K562 (cell line): ENCODE results near the gene DCDC2. TPM values are rescaled to one million over a fixed set of nuclear protein-coding genes. Genes with fewer than 3 reads are reported as not detected.

Source experiments
- BRCA1 ChIP-seq, 2 experiments: fragments of 450-650 bp in 1 of 2; sonication (generic) in 1 of 2; formaldehyde crosslinking in 1 of 2; IDR thresholded peaks; 2 replicates each; pipeline versions ENCODE4 v1.5.0 to v1.6.1; 2017 to 2020; ENCODE audit warnings: mild to moderate bottlenecking in 1 of 2, missing genetic modification reagents in 1 of 2
- CEBPB ChIP-seq: fragments of 450-650 bp; IDR thresholded peaks from 2 replicates; pipeline ENCODE4 v1.6.1; 2016; ENCODE audit warnings: missing genetic modification characterization, missing compliant biosample characterization
- CREB1 ChIP-seq, 2 experiments: sonication (generic) in 1 of 2; formaldehyde crosslinking in 1 of 2; IDR thresholded peaks; 2 replicates each; pipeline versions ENCODE4 v1.6.1 to v1.8.0; 2012 to 2022; ENCODE audit warnings: inconsistent platforms in 1 of 2, mild to moderate bottlenecking in 1 of 2, missing genetic modification reagents in 1 of 2, moderate library complexity in 1 of 2
- EWSR1 ChIP-seq: fragments of 450-650 bp; IDR thresholded peaks from 2 replicates; pipeline ENCODE4 v1.6.1; 2018; ENCODE audit warnings: borderline replicate concordance, mild to moderate bottlenecking, low read depth, moderate library complexity; ENCODE audit not compliant: partially characterized antibody
- HNRNPH1 ChIP-seq: fragments of 200-400 bp; formaldehyde crosslinking; optimal IDR thresholded peaks from 2 replicates; pipeline ENCODE3; 2017; ENCODE audit warnings: low read depth, mild to moderate bottlenecking, low read length, moderate library complexity
- NFRKB ChIP-seq: fragments of 450-650 bp; IDR thresholded peaks from 2 replicates; pipeline ENCODE4 v1.6.1; 2016; ENCODE audit warnings: low read depth
- PTBP1 ChIP-seq: fragments of 200-400 bp; formaldehyde crosslinking; IDR thresholded peaks from 2 replicates; pipeline ENCODE4 v1.6.1; 2017; ENCODE audit warnings: low read depth, low read length
- TBL1XR1 ChIP-seq, 2 experiments: IDR thresholded peaks; 2 replicates each; pipeline ENCODE4 v1.6.1; 2012; ENCODE audit warnings: improper control_type of control experiment in 2 of 2, low read length in 2 of 2, mild to moderate bottlenecking in 1 of 2
- ZNF134 ChIP-seq: fragments of 250-450 bp; sonication (Bioruptor Pico); conservative IDR thresholded peaks from 2 replicates; pipeline ENCODE4 v1.4.0; 2020
- ZNF561 ChIP-seq: fragments of 450-650 bp; formaldehyde crosslinking; conservative IDR thresholded peaks from 2 replicates; pipeline ENCODE4 v1.4.0; 2020; ENCODE audit warnings: mild to moderate bottlenecking, moderate library complexity
- ZNF830 ChIP-seq: fragments of 250-450 bp; sonication (Bioruptor Pico); IDR thresholded peaks from 2 replicates; pipeline ENCODE4 v1.5.0; 2021; ENCODE audit warnings: mild to moderate bottlenecking
- polyA plus RNA-seq, 8 experiments: library from polyadenylated mRNA; depleted of rRNA in 4 of 8; stranded (reverse) in 5 of 8; unstranded in 3 of 8; fragments of >200 nt; fragmentation: Nextera tagmentation in 2 of 8; fragmentation: Illumina TruSeq in 1 of 8; extraction: Ambion mirVana in 2 of 8; extraction: Trizol in 1 of 8; gene quantifications; 2 replicates each; pipeline versions ENCODE4 v1.2.1 to v1.2.3, GENCODE V29; 2011 to 2014; ENCODE audit warnings: inconsistent platforms in 1 of 8, missing spikeins in 1 of 8
- total RNA-seq, 7 experiments: library from RNA; depleted of rRNA in 6 of 7; stranded (reverse); fragments of >200 nt in 6 of 7; fragmentation: Illumina TruSeq in 2 of 7; extraction: Trizol in 2 of 7; gene quantifications; 2 replicates each; pipeline versions ENCODE4 v1.2.1 to v1.2.3, GENCODE V29; 2011 to 2021; ENCODE audit warnings: low replicate concordance in 1 of 7
- TF ChIP-seq, protein P1 (sequence below), 3 experiments: IDR thresholded peaks in 2 of 3; conservative IDR thresholded peaks in 1 of 3; 2 replicates each; pipeline ENCODE4 v1.5.1; 2011 to 2012; ENCODE audit warnings: low read length in 3 of 3, mild to moderate bottlenecking in 3 of 3, control low read depth in 2 of 3, improper control_type of control experiment in 1 of 3, inconsistent platforms in 1 of 3, low read depth in 1 of 3, mixed read lengths in 1 of 3, moderate library complexity in 1 of 3; ENCODE audit not compliant: insufficient read depth in 2 of 3
- TF ChIP-seq, protein P2 (sequence below): fragments of 450-650 bp; IDR thresholded peaks from 2 replicates; pipeline ENCODE4 v1.6.1; 2014; ENCODE audit warnings: low read depth, mild to moderate bottlenecking, moderate library complexity, borderline replicate concordance
- TF ChIP-seq, protein P3 (sequence below): fragments of 450-650 bp; formaldehyde crosslinking; IDR thresholded peaks from 2 replicates; pipeline ENCODE4 v1.4.0; 2020; ENCODE audit warnings: mild to moderate bottlenecking, mixed read lengths
- TF ChIP-seq, protein P4 (sequence below): sonication (generic); formaldehyde crosslinking; IDR thresholded peaks from 2 replicates; pipeline ENCODE4 v1.8.1; 2023; ENCODE audit warnings: missing genetic modification reagents, mild to moderate bottlenecking, borderline replicate concordance

The DCDC2 gene
- total and polyA plus RNA-seq, 9 of the 15 experiments (the other 6 are each of a cell fraction or from before 2014, with no cell fraction given): 0.04 TPM; not detected in 8

DNA sequence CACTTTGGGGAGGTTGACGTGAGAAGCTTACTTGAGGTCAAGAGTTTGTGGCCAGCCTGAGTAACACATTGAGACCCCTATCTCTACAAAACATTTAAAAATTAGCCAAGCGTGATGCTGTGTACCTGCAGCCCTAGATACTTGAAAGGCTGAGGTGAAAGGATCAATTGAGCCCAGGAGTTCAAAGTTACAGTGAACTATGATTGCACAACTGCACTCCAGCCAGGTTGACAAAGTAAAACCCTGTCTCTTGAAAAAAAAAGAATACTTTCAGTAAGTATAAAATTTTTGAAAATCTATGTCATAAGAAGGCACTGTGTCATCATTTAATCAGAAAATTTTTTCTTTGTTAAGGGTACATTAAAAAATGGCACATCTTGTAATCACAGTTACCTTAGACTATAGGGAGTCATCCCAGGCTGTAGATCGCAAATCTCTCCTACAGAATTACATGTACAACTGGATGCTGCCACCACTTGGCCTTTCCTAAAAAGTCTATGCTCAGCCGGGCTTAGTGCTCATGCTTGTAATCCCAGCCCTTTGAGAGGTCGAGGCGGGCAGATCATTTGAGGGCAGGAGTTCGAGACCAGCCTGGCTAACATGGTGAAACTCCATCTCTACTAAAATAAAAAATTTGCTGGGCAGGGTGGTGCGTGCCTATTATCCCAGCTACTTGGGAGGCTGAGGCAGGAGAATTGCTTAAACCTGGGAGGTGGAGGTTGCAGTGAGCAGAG, 27.8 kb upstream of the DCDC2 start (continued):
- TF ChIP-seq, protein P1, sequence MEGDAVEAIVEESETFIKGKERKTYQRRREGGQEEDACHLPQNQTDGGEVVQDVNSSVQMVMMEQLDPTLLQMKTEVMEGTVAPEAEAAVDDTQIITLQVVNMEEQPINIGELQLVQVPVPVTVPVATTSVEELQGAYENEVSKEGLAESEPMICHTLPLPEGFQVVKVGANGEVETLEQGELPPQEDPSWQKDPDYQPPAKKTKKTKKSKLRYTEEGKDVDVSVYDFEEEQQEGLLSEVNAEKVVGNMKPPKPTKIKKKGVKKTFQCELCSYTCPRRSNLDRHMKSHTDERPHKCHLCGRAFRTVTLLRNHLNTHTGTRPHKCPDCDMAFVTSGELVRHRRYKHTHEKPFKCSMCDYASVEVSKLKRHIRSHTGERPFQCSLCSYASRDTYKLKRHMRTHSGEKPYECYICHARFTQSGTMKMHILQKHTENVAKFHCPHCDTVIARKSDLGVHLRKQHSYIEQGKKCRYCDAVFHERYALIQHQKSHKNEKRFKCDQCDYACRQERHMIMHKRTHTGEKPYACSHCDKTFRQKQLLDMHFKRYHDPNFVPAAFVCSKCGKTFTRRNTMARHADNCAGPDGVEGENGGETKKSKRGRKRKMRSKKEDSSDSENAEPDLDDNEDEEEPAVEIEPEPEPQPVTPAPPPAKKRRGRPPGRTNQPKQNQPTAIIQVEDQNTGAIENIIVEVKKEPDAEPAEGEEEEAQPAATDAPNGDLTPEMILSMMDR (IDR thresholded peaks at IDR 0.05 in 2 of 3, conservative IDR thresholded peaks at IDR 0.05 in 1 of 3; ENCODE audit: insufficient read depth in 2 of 3, low read depth in 1 of 3, low read length in 3 of 3): 0 out of 6 replicates have a peak, but pooled peaks of 1 of the 3 experiments have one; percentile 4
- TF ChIP-seq BRCA1 (IDR thresholded peaks at IDR 0.05) (no peak), BRCA1 (CRISPR knock-in tag; IDR thresholded peaks at IDR 0.05) (no peak), ZNF134 (CRISPR knock-in tag) (no peak), EWSR1 (no peak), CEBPB (tag) (peak; percentile 75), HNRNPH1 (no peak), ZNF830 (CRISPR knock-in tag) (no peak), NFRKB (no peak), CREB1 (IDR thresholded peaks at IDR 0.05) (no peak), CREB1 (CRISPR knock-in tag; IDR thresholded peaks at IDR 0.05) (no peak), TBL1XR1 (IDR thresholded peaks at IDR 0.05; ENCODE audit: low read length in 2 of 2) (no peak), PTBP1 (no peak), ZNF561 (no peak)
- TF ChIP-seq, protein P2, sequence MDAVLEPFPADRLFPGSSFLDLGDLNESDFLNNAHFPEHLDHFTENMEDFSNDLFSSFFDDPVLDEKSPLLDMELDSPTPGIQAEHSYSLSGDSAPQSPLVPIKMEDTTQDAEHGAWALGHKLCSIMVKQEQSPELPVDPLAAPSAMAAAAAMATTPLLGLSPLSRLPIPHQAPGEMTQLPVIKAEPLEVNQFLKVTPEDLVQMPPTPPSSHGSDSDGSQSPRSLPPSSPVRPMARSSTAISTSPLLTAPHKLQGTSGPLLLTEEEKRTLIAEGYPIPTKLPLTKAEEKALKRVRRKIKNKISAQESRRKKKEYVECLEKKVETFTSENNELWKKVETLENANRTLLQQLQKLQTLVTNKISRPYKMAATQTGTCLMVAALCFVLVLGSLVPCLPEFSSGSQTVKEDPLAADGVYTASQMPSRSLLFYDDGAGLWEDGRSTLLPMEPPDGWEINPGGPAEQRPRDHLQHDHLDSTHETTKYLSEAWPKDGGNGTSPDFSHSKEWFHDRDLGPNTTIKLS: no peak
- TF ChIP-seq, protein P3, sequence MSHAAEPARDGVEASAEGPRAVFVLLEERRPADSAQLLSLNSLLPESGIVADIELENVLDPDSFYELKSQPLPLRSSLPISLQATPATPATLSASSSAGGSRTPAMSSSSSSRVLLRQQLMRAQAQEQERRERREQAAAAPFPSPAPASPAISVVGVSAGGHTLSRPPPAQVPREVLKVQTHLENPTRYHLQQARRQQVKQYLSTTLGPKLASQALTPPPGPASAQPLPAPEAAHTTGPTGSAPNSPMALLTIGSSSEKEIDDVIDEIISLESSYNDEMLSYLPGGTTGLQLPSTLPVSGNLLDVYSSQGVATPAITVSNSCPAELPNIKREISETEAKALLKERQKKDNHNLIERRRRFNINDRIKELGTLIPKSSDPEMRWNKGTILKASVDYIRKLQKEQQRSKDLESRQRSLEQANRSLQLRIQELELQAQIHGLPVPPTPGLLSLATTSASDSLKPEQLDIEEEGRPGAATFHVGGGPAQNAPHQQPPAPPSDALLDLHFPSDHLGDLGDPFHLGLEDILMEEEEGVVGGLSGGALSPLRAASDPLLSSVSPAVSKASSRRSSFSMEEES (CRISPR knock-in tag): no peak
- TF ChIP-seq, protein P4, sequence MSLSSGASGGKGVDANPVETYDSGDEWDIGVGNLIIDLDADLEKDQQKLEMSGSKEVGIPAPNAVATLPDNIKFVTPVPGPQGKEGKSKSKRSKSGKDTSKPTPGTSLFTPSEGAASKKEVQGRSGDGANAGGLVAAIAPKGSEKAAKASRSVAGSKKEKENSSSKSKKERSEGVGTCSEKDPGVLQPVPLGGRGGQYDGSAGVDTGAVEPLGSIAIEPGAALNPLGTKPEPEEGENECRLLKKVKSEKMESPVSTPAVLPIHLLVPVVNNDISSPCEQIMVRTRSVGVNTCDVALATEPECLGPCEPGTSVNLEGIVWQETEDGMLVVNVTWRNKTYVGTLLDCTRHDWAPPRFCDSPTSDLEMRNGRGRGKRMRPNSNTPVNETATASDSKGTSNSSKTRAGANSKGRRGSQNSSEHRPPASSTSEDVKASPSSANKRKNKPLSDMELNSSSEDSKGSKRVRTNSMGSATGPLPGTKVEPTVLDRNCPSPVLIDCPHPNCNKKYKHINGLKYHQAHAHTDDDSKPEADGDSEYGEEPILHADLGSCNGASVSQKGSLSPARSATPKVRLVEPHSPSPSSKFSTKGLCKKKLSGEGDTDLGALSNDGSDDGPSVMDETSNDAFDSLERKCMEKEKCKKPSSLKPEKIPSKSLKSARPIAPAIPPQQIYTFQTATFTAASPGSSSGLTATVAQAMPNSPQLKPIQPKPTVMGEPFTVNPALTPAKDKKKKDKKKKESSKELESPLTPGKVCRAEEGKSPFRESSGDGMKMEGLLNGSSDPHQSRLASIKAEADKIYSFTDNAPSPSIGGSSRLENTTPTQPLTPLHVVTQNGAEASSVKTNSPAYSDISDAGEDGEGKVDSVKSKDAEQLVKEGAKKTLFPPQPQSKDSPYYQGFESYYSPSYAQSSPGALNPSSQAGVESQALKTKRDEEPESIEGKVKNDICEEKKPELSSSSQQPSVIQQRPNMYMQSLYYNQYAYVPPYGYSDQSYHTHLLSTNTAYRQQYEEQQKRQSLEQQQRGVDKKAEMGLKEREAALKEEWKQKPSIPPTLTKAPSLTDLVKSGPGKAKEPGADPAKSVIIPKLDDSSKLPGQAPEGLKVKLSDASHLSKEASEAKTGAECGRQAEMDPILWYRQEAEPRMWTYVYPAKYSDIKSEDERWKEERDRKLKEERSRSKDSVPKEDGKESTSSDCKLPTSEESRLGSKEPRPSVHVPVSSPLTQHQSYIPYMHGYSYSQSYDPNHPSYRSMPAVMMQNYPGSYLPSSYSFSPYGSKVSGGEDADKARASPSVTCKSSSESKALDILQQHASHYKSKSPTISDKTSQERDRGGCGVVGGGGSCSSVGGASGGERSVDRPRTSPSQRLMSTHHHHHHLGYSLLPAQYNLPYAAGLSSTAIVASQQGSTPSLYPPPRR (CRISPR knock-in tag): no peak
